ENCODE data around the gene MYBPHL.
A peak's percentile ranks its signal among the peaks of the same experiment; 100 is the strongest.

Gene MYBPHL

GRCh38 chr1:109266965-109267364 is 39.8 kb downstream of the MYBPHL start:
- H3K27ac ChIP-seq = no peak overlapping the region

GRCh38 chr1:109265741-109266330 is 41.0 kb downstream of the MYBPHL start:
- TF ChIP-seq CTCF (IDR thresholded peaks at IDR 0.05) (no peak), ZFX (IDR thresholded peaks at IDR 0.05; ENCODE audit: borderline replicate concordance) (no peak)
- H3K27ac ChIP-seq = no peak overlapping the region

More at GRCh38 chr1:109266965-109267364, 39.8 kb downstream of the MYBPHL start:
- TF ChIP-seq CTCF (IDR thresholded peaks at IDR 0.05) = no peak
- TF ChIP-seq ZFX (IDR thresholded peaks at IDR 0.05; ENCODE audit: borderline replicate concordance) = no peak

DNA sequence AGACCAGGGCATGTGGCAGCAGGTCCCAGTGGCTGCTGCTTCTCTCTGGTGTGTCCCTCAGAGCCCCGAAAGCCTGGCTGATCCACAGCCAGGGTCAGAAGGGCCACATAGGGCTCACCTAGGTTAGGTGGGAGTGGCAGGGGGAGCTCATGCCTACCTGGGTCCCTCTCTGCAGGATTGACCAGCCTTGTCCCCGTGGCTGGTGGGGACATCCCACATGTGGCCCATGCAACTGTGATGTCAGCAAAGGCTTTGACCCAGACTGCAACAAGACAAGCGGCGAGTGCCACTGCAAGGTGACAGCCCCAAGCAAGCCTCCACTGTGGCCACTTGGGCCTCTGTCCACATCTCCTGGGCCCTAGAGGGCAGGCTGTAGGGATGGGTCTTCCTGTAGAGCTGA is 41.8 kb downstream of the MYBPHL start:
- H3K27ac ChIP-seq = no peak overlapping the region
- TF ChIP-seq ZFX (IDR thresholded peaks at IDR 0.05; ENCODE audit: borderline replicate concordance) (no peak), CTCF (IDR thresholded peaks at IDR 0.05) (no peak)

GRCh38 chr1:109264379-109264755 is 42.4 kb downstream of the MYBPHL start:
- H3K27ac ChIP-seq = no peak overlapping the region
- TF ChIP-seq ZFX (IDR thresholded peaks at IDR 0.05; ENCODE audit: borderline replicate concordance) (no peak), CTCF (IDR thresholded peaks at IDR 0.05) (no peak)

DNA sequence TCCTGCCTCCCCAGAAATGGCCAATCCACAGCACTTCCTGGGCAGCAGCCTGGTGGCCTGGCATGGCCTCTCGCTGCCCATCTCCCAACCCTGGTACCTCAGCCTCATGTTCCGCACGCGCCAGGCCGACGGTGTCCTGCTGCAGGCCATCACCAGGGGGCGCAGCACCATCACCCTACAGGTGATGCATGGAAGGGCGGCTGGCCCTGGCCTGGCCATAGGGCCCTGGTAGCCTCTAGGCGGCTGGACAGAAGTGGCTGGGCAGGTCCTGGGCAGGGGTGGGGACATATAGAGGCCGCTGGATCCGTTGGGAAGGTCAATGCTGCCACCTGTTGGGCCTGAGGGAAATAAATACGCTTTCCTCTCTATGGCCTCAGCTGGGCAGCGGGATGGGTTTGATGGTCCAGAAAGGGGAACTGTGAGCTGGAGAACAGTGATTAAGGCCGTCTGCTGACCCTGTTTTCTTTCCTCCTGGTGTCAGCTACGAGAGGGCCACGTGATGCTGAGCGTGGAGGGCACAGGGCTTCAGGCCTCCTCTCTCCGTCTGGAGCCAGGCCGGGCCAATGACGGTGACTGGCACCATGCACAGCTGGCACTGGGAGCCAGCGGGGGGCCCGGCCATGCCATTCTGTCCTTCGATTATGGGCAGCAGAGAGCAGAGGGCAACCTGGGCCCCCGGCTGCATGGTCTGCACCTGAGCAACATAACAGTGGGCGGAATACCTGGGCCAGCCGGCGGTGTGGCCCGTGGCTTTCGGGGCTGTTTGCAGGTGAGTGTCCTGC is 43.0 kb downstream of the MYBPHL start:
- peak; percentile 97 for TF ChIP-seq CTCF (IDR thresholded peaks at IDR 0.05)
- no peak for TF ChIP-seq ZFX (IDR thresholded peaks at IDR 0.05; ENCODE audit: borderline replicate concordance)
- no peak overlapping the region for H3K27ac ChIP-seq

DNA sequence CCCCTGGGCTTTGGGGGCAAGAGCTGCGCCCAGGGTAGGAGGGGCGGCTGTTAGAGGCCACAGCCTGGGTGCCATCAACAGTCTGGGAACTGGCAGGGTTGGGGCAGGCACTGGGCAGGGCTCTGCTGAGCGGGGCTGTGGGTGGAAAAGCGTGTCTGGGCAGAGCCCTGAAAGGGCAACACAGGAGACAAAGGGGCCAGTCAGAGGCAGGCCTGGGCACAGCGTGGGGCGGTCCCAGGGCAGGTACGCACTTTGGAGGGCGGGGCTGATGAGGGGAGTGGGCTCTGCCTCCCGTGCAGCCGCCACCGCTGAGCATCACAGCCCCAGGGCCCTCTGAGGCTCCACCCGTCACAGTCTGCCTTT is 43.6 kb downstream of the MYBPHL start:
- H3K27ac ChIP-seq = peak overlapping the region; percentile 34; the same call in 1 of the 2 replicates
- TF ChIP-seq ZFX (IDR thresholded peaks at IDR 0.05; ENCODE audit: borderline replicate concordance) (no peak), CTCF (IDR thresholded peaks at IDR 0.05) (no peak)

Data from 22Rv1 (cell line).